ENCODE data around the gene CSN1S1. TPM values are rescaled to one million over a fixed set of nuclear protein-coding genes. Genes with fewer than 3 reads are reported as not detected.
A peak's percentile ranks its signal among the peaks of the same experiment; 100 is the strongest.
"Not testable (repeated sequence)": the region's sequence is repeated elsewhere in the genome, so short reads cannot be mapped to it uniquely, and the experiment has no call there.

CSN1S1 gene, protein sequence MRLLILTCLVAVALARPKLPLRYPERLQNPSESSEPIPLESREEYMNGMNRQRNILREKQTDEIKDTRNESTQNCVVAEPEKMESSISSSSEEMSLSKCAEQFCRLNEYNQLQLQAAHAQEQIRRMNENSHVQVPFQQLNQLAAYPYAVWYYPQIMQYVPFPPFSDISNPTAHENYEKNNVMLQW
- not detected in 2 replicates for total RNA-seq

DNA sequence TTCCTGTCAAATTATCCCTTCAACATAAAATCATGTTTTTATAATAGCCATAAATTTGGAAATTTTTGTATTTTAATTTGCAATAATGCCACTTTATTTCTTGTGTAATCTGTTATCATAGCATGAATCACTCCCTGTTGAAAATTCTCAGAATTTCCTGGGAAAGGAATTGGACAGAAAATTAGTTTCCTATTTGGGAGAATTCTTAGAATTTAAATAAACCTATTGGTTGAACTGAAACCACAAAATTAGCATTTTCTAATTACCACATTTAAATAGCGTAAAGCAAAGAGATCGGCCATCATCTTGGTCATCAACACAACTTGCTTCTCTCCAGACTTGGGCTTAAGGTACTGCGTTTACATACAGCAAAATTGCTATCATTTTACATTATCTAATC, at the start of gene CSN1S1:
Gene CSN1S1 (plus strand): TSS at position 301 of the 400 bp plus-strand sequence. CDS start 1,488 bp downstream, outside the sequence.
- DNase-seq (ENCODE audit: low read depth, low spot score), result no peak

DNA sequence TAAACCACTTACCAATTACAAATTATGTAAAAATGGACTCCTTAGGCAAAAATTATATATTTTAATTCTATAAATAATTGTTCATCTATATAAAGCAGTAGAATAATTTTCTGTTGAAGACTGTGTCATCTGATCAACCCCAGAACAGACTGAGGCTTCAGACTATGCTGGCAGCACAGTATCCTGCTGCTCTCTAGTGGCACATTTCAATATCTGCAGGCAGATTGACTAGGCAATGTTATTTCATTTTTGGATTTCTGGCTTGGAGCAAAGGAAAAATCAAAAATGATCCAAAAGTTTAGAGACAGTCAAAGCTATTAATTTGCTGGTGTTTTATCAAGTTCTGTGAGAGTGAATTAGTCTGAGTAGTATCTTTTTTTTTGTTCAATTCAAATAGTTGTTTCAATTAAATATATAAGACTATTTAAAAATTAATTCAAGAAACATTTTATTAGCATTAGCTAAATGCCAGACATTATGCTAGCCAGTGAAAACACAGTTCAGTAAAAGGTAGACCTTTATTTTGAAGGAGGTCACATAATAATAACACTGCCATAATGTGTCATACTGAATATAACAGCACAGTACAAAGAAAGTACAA, 49.6 kb upstream of the CSN1S1 start:
- peak; percentile 40 for DNase-seq (ENCODE audit: low read depth, low spot score)

DNA sequence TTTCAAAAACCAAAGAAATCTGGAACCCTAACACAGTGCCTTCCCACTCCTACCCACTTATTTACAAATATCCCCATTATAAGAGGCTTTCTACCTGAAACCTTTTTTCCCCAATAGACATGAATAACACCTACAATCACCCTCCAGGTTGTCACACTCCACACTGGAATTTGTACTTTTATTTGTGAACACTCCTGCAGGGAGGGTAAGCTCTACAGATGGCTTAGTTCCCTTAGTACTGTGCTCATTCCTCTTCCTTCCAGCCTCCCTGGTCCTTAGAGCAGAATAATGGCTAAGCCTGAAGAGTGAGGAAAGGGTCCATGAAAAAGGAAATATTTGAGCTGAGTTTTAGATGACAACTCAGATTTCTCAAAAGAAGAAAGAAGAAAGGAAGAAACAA, 48.7 kb upstream of the CSN1S1 start:
- no peak for DNase-seq (ENCODE audit: low read depth, low spot score)

DNA sequence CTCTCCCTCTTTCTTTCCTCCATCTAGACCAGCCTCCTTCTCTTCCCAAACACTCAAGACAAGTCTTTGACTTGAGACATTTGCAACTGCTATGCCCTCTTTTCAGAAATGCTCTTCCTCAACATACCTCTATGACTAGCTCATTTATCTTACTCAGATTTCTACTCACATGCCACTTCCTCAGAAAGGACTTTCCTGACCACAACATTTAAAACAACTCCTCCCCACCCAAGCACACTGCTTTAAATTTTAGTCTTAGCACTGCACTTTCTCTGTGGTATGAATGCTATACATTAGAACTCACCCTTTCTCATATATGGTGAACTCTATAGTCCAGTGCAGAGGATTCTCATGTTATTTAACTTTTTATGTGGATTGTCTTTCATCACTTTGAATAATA, 42.5 kb upstream of the CSN1S1 start:
- no peak for DNase-seq (ENCODE audit: low read depth, low spot score)

DNA sequence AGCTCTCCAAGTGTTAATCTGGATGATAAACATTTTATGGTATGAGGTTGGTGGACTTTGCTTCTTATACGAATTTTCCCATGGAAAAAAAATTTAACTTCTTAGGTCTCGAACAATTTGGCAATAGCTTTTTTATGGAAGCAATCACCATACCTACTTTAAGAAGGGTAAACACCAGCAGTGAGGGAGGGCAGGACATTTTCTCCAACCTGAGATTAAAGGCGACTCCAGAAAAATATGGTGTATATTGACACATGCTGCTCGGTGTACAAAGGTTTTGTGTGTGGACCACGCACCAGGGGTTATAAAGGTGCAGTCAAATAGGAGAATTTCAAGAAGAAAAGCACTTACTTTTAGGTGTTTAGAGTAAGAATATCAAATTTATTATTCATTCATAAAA, 36.7 kb upstream of the CSN1S1 start:
- no peak for DNase-seq (ENCODE audit: low read depth, low spot score)

DNA sequence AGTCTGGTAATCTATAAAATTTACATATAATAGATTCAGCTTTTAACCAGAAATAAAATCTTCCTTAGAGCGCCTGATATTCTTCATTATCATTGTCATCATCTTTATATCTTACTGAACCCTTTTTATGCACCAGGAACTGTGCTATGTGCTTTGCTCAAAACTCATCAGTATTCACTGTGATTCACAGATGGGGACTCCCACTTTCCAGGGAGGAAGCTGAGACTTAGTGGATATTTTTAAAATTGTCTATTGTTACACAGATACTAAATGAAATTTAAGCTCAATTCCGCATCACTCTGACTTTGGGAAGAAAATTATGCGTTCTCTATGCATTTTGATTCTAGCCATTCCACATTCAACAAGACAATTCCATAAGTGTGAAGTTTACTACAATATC, 36.1 kb upstream of the CSN1S1 start:
- DNase-seq (ENCODE audit: low read depth, low spot score), result no peak

DNA sequence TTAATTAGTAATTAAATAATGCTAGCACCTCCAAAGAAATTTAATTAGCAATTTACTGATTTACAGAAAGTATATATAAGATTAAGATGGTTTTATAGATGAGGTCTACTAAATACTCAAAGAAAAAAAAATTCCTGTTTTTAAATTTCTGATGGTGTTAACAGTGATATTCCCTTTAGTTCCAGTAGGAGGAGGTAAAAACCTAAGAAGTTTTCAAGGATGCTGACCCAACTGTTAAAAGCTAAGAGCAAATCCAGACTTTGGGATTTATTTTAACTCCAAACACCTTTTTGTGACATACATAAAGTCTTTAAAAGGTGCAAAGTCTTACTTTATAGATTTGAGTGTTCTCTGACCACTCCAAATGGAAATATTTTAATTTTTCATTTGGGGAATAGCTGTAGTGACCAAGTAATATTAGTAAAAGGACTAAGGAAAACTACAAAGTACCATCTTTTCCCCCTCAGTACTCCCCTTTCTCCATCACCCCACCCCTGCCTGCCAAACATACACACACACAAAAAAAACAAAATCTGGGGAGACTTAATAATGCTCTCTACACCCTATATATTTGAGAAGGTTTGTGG, 34.2 kb upstream of the CSN1S1 start:
- DNase-seq (ENCODE audit: low read depth, low spot score), result no peak

DNA sequence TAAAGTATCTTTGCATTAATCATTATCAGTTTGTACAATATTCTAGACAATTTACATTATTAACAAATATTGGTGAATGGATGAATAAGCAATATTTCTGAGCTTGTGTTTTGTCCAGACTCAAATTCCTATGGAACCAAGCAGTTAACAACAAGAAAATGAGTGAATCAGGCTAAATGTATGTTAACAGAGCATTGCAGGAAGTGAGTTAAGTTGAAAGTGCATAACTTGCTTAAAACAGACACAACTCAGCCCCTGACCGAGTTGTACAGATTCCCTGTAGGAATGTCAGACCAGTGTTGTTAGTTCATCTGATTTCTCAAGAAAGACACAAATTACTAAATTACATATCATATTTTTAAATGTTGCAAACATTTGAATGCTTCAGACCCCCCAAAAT, 23.7 kb upstream of the CSN1S1 start:
- DNase-seq (ENCODE audit: low read depth, low spot score), result no peak

DNA sequence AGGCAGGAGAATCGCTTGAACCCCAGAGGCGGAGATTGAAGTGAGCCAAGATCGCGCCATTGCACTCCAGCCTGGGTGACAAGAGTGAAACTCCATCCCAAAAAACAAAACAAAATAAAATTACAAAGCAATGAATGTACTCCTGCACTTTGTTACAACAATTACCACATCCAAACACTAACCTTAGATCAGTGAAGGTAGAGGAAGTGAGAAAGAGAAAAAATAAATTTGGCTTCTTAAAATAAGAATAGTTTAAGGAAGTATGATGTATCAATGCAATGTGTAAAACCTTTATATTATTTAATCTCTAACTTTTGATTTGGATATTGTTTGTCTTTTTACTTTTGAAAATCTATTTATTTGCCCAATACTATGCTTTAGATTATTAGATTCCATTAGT, 21.7 kb upstream of the CSN1S1 start:
- DNase-seq (ENCODE audit: low read depth, low spot score), result no peak

DNA sequence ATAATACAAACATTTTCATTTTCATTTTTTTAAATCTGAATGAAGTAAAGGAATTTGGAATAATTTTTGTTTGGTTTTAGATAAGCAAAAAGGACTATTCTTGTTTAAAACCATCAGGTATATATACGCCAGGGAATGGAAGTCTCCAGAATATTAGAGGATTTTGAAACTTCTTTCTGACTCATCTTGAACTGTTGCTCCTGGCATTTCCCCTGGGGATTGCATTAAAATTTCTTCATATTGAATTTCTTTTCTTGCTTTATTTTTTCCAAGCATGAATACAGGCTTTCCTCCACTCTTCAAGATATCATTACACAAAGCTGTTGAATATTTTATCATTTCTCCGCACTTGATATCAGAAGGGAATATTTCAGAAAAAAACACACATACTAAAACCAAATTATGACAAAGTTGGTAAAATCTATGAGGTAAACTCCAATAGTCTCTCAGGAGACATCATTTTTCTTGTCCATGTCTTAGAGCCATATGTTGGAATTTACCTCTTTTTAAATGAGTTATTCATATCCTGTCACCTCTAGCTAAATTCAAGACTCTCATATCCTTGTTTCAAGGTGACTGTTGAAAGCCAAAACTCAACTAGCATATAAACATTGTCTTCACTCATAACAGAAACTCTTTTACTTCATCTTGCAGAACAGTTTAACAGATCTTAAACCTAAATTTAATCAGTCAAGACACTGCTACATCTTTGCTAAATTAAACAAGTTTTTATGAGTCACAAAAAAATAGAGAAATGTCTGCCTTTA, 20.7 kb upstream of the CSN1S1 start:
- DNase-seq (ENCODE audit: low read depth, low spot score), result no peak

DNA sequence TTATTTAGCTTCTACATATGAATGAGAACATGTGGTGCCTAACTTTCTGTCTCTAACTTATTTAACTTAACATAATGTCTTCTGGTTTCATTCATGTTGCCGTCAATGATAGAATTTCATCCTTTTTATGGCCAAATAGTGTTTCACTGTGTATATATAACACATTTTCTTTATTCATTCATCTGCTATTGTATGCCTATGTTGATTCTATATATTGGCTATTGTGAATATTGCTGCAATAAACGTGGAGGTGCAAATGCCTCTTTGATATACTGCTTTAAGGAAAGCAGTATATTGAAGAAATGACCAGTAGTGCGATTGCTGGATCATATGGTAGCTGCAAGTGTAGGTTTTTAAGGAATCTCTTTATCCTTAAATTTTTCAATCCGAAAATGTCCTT, 10.0 kb upstream of the CSN1S1 start:
- no peak for DNase-seq (ENCODE audit: low read depth, low spot score)

DNA sequence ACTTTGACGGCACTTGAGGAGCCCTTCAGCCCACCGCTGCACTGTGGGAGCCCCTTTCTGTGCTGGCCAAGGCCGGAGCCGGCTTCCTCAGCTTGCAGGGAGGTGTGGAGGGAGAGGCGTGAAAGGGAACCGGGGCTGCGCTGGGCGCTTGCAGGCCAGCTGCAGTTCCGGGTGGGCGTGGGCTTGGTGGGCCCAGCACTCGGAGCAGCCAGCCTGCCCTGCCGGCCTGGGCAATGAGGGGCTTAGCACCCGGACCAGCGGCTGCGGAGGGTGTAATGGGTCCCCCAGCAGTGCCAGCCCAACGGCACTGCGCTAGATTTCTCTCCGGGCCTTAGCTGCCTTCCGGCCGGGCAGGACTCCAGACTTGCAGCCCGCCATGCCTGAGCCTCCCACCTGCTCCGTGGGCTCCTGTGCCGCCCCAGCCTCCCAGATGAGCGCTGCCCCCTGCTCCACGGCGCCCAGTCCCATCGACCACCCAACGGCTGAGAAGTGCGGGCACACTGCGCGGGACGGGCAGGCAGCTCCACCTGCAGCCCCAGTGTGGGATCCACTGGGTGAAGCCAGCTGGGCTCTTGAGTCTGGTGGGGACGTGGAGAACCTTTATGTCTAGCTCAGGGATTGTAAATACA, 7.0 kb upstream of the CSN1S1 start:
- DNase-seq (ENCODE audit: low read depth, low spot score), result not testable (repeated sequence)

DNA sequence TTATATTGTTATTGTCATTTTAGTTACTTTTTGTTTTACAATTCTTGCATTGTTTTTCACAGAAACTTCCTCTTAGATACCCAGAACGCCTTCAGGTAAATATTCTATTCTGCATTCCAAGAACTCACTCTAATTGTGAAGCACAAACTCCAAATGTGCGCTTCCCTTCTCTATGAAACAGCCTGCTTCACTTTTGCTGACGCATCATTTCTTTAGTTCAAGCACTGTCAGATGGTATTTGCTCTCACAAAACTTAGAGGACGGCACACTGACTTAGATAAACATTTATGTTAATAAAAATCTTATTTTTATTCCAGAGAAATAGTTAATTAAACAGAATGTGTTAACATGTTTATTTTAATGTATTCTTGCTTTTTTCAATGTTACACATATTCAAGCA, 3.3 kb downstream of the CSN1S1 start:
- DNase-seq (ENCODE audit: low read depth, low spot score), result no peak

DNA sequence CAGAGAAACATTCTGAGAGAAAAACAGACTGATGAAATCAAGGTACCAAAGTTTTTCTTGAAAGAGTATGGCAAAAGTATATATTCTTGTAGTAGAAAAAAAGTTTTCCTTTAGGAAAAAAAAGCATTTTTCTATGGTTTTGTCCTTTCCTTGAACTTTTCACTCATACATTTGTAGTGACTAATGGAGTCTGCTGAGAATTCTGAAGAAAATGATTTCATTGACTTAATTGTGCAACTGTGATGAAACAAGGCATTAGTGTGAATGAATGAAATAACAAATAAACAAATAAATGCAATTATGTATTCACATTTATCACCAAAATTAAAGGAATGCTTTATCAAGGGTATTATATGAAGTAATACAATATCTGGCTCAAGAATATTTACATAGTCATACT, 5.7 kb downstream of the CSN1S1 start:
- no peak for DNase-seq (ENCODE audit: low read depth, low spot score)

DNA sequence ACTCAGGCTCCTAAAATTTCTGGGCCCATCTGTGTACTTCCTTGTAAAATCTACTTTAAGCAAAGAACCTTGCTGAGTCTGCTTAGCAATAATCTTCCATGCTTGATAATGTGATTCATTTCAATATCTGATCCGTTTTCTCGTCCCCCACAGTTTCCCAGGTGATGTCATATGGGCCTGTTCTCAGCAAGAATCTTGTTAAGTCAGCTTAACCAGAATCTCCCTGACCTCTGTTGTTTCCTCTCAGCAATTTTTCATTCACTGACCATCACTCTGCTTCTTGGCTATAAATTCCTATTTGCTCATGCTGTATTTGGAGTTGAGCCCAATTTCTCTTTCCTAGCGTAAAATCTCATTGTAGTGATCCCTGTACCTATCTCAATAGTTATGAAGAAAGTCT, 20.7 kb downstream of the CSN1S1 start:
- no peak for DNase-seq (ENCODE audit: low read depth, low spot score)

DNA sequence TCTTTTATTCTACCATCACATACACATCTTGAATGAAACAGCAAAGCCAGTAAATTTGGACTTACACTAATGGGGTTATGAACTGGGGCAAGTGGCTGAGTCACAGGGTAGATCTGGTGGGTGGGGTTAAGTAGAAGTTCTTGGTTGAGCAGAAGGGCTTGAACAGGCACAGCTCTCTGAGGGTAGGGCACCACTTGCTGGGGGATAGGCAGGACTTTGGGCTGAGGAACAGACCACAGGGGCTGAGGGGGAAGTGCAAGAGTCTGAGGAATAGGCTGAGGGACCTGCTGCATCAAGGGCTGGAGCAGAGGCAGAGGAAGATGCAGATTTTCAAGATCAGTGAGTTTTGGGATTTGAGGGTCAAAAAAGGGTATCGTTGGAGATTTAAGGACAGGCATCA, 26.3 kb downstream of the CSN1S1 start:
- no peak for DNase-seq (ENCODE audit: low read depth, low spot score)

DNA sequence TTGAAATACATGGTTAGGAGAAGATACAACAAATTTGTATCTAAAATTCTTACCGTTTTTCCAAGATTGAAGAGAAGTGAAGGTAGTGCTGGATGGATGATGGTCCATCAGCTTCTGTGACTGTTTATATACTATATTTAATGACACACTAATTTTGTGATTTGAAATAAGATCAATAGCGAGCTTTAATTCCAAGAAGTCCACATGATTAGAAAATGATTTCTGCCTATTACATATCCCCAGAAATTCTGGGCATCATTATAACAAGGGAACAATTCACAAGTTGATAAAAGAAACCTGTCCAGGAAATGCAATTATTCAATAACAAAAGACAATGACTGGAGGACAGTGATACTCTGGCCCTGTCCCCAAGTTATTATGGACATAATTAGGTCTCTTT, 34.8 kb downstream of the CSN1S1 start, which contains the start of gene CSN2:
Gene CSN2 (minus strand): TSS at position 101 of the 400 bp plus-strand sequence. CDS start 4,733 bp downstream, outside the sequence.
- no peak for DNase-seq (ENCODE audit: low read depth, low spot score)

DNA sequence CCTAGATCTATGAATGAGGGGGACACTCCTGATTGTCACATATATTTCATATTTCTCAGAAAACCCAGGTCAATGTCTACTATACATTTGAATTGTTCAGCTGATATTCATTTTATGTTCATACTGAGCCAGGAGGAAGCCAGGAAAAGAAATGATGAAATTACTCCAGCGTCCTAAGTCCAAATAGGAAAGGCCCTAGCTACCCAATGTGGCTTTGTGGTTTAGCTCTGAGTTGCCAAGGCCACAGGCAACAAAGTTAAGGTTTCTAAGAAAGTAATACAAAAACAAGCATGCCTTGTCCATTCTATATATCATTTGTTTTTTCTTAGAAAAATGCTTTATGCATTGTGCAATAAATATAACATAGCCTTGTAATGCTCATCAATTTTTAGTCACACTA, 39.2 kb downstream of the CSN1S1 start:
- DNase-seq (ENCODE audit: low read depth, low spot score), result no peak

DNA sequence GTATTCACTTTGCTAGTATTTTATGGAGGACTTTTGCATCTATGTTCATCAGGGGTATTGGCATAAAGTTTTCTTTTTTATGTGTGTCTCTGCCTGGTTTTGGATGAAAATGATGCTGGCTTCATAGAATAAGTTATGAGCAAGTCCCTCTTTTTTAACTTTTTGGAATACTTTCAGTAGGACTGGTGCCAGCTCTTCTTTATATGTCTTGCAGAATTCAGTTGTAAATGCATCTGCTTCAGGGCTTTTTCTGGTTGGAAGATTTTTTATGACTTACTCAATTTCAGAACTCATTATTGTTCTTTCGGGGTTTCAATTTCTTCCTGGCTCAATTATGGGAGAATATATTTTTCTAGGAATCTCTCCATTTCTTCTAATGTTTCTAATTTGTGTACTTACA, 43.8 kb downstream of the CSN1S1 start:
- DNase-seq (ENCODE audit: low read depth, low spot score), result no peak

DNA sequence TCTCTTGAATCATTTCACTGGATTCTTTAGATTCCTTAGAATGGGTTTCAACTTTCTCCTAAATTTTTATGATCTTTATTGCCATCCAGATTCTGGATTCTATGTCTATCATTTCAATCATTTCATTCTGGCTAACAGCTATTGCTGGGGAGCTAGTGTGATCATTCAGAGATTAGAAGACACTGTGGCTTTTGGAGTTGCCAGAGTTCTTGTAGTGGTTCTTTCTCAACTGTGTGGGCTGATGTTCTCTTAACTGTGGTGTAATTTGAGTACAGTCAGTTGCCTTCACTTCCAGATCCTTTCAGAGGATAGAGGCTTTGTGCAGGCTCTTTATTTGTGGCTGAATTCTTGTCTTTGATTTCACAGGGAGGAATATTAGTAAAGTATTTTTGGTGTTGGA, 46.7 kb downstream of the CSN1S1 start:
- no peak for DNase-seq (ENCODE audit: low read depth, low spot score)

DNA sequence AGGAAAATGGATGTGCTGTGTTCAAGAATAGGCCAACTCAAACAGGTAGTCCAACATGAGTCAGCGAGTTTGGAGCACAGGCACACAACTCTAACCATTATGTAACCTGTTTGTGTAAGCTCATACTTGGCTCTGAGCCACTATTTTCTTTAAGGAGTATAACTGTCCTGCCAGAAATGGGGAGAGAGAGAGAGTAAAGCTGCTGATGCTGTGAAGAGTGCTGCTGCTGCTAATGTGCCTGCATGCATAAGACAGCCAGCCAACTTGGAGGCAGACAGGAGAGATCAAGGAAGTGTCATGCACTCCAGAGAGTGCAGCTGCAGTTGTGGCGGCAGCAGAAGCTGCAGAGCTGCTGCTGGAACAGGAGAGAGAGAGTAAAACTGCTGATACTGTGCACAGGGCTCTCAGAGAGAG, 53.2 kb downstream of the CSN1S1 start:
- DNase-seq (ENCODE audit: low read depth, low spot score), result no peak

DNA sequence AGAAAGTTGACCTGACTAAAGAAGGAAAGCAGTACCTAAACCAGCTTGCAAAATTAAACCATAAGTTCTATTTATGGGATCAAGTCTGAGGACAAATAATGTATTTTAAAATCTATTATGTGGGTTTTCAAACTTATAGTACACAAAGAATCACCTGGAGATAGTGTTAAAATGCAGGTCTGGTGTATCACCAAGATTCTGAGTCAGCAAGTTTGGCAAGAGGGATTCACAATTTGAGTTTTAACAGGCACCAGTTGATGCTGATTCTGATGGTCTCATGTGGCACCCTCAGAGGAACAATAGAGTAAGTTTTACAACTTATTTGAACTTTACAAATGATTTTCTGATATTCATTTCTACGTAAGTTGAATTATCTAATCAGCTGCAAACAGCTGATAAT, 55.8 kb downstream of the CSN1S1 start:
- no peak for DNase-seq (ENCODE audit: low read depth, low spot score)
